ENCODE measurements around the gene BUD31. TPM values are rescaled to one million over a fixed set of nuclear protein-coding genes. Genes with fewer than 3 reads are reported as not detected.
A peak's percentile ranks its signal among the peaks of the same experiment; 100 is the strongest.

The BUD31 gene
- total and polyA plus RNA-seq, 2 of the 13 experiments (the other 11 are each of a cell fraction or from before 2014, with no cell fraction given): 35.1 to 79.1 TPM

DNA sequence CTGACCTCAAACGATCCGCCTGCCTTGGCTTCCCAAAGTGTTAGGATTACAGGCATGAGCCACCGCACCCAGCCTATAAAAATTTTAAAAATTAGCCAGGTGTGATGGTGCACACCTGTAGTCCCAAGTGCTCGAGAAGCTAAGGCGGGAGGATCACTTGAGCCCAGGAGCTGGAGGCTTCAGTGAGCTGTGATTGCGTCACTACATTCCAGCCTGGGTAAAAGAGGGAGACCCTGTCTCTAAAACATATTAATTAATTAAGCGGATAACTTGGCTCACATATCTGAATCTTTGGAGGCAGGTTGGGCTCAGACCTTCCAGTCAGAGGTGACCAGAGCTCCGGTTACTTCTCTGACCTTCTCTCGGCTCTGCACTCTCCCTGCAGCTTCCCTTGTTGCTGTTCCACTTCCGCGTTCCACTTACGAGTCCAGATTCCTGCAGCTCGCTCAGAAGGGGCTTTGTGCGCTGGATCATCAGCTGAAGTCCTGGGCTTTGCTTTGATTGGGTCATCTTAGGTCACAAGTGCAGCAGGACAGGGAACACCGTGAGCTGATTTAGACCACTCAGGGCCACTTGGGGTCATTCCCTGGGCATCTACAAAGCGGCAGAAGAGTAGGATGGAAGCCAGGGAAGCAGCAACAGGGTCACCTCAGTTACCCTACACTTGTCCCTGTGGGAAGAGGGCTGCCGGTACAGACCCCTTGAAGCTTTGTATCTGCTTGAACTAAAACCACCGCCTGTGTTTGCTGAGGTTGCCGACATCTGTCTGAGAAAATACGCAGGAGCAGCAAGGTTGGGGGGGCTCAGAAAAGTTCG lies 36.3 kb upstream of the BUD31 start (continued):
- TF ChIP-seq, protein P1, sequence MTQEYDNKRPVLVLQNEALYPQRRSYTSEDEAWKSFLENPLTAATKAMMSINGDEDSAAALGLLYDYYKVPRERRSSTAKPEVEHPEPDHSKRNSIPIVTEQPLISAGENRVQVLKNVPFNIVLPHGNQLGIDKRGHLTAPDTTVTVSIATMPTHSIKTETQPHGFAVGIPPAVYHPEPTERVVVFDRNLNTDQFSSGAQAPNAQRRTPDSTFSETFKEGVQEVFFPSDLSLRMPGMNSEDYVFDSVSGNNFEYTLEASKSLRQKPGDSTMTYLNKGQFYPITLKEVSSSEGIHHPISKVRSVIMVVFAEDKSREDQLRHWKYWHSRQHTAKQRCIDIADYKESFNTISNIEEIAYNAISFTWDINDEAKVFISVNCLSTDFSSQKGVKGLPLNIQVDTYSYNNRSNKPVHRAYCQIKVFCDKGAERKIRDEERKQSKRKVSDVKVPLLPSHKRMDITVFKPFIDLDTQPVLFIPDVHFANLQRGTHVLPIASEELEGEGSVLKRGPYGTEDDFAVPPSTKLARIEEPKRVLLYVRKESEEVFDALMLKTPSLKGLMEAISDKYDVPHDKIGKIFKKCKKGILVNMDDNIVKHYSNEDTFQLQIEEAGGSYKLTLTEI (CRISPR knock-in tag; conservative IDR thresholded peaks at IDR 0.05): no peak
- TF ChIP-seq NFYC (CRISPR knock-in tag; IDR thresholded peaks at IDR 0.05): peak; percentile 65
- TF ChIP-seq, protein P2, sequence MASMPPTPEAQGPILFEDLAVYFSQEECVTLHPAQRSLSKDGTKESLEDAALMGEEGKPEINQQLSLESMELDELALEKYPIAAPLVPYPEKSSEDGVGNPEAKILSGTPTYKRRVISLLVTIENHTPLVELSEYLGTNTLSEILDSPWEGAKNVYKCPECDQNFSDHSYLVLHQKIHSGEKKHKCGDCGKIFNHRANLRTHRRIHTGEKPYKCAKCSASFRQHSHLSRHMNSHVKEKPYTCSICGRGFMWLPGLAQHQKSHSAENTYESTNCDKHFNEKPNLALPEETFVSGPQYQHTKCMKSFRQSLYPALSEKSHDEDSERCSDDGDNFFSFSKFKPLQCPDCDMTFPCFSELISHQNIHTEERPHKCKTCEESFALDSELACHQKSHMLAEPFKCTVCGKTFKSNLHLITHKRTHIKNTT (CRISPR knock-in tag; IDR thresholded peaks at IDR 0.05): no peak
- TF ChIP-seq KLF12 (CRISPR knock-in tag; IDR thresholded peaks at IDR 0.05; ENCODE audit: borderline replicate concordance): no peak
- TF ChIP-seq, protein P3, sequence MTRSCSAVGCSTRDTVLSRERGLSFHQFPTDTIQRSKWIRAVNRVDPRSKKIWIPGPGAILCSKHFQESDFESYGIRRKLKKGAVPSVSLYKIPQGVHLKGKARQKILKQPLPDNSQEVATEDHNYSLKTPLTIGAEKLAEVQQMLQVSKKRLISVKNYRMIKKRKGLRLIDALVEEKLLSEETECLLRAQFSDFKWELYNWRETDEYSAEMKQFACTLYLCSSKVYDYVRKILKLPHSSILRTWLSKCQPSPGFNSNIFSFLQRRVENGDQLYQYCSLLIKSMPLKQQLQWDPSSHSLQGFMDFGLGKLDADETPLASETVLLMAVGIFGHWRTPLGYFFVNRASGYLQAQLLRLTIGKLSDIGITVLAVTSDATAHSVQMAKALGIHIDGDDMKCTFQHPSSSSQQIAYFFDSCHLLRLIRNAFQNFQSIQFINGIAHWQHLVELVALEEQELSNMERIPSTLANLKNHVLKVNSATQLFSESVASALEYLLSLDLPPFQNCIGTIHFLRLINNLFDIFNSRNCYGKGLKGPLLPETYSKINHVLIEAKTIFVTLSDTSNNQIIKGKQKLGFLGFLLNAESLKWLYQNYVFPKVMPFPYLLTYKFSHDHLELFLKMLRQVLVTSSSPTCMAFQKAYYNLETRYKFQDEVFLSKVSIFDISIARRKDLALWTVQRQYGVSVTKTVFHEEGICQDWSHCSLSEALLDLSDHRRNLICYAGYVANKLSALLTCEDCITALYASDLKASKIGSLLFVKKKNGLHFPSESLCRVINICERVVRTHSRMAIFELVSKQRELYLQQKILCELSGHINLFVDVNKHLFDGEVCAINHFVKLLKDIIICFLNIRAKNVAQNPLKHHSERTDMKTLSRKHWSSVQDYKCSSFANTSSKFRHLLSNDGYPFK (CRISPR knock-in tag; IDR thresholded peaks at IDR 0.05; ENCODE audit: borderline replicate concordance): 0 out of 2 replicates have a peak, but pooled peaks have one; percentile 30
- no peak for TF ChIP-seq KDM5A (IDR thresholded peaks at IDR 0.05; ENCODE audit: borderline replicate concordance, low read length)
- no peak for TF ChIP-seq PCBP1 (IDR thresholded peaks at IDR 0.05; ENCODE audit: borderline replicate concordance, low read depth, low read length)
- no peak for TF ChIP-seq RFX1 (IDR thresholded peaks at IDR 0.05)
- 0 out of 2 replicates have a peak, but pooled peaks have one; percentile 14 for TF ChIP-seq CREB1 (IDR thresholded peaks at IDR 0.05)
- peak; percentile 65; the same call in 1 of the 2 replicates for TF ChIP-seq CREB1 (CRISPR knock-in tag; IDR thresholded peaks at IDR 0.05)
- no peak for TF ChIP-seq HOXD1 (CRISPR knock-in tag; IDR thresholded peaks at IDR 0.05)
- no peak for TF ChIP-seq HES4 (CRISPR knock-in tag; IDR thresholded peaks at IDR 0.05; ENCODE audit: borderline replicate concordance)
- no peak for TF ChIP-seq POGZ (CRISPR knock-in tag; IDR thresholded peaks at IDR 0.05)
- TF ChIP-seq ISL2 (CRISPR knock-in tag; IDR thresholded peaks at IDR 0.05): no peak
- TF ChIP-seq SALL1 (CRISPR knock-in tag; IDR thresholded peaks at IDR 0.05): peak; percentile 85
- peak; percentile 37 to 71; a peak in 3 of 4 replicates for TF ChIP-seq EP300 (IDR thresholded peaks at IDR 0.05; ENCODE audit: low read depth in 2 of 2, low read length in 2 of 2)
- no peak for TF ChIP-seq EP300 (CRISPR knock-in tag; IDR thresholded peaks at IDR 0.05; ENCODE audit: borderline replicate concordance)
- TF ChIP-seq, protein P4, sequence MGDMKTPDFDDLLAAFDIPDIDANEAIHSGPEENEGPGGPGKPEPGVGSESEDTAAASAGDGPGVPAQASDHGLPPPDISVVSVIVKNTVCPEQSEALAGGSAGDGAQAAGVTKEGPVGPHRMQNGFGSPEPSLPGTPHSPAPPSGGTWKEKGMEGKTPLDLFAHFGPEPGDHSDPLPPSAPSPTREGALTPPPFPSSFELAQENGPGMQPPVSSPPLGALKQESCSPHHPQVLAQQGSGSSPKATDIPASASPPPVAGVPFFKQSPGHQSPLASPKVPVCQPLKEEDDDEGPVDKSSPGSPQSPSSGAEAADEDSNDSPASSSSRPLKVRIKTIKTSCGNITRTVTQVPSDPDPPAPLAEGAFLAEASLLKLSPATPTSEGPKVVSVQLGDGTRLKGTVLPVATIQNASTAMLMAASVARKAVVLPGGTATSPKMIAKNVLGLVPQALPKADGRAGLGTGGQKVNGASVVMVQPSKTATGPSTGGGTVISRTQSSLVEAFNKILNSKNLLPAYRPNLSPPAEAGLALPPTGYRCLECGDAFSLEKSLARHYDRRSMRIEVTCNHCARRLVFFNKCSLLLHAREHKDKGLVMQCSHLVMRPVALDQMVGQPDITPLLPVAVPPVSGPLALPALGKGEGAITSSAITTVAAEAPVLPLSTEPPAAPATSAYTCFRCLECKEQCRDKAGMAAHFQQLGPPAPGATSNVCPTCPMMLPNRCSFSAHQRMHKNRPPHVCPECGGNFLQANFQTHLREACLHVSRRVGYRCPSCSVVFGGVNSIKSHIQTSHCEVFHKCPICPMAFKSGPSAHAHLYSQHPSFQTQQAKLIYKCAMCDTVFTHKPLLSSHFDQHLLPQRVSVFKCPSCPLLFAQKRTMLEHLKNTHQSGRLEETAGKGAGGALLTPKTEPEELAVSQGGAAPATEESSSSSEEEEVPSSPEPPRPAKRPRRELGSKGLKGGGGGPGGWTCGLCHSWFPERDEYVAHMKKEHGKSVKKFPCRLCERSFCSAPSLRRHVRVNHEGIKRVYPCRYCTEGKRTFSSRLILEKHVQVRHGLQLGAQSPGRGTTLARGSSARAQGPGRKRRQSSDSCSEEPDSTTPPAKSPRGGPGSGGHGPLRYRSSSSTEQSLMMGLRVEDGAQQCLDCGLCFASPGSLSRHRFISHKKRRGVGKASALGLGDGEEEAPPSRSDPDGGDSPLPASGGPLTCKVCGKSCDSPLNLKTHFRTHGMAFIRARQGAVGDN (CRISPR knock-in tag; IDR thresholded peaks at IDR 0.05): peak; percentile 61
- no peak for TF ChIP-seq CENPX (CRISPR knock-in tag; IDR thresholded peaks at IDR 0.05)

All from HepG2 (cell line).